ENCODE results near the gene TRMT11.

Gene TRMT11

DNA sequence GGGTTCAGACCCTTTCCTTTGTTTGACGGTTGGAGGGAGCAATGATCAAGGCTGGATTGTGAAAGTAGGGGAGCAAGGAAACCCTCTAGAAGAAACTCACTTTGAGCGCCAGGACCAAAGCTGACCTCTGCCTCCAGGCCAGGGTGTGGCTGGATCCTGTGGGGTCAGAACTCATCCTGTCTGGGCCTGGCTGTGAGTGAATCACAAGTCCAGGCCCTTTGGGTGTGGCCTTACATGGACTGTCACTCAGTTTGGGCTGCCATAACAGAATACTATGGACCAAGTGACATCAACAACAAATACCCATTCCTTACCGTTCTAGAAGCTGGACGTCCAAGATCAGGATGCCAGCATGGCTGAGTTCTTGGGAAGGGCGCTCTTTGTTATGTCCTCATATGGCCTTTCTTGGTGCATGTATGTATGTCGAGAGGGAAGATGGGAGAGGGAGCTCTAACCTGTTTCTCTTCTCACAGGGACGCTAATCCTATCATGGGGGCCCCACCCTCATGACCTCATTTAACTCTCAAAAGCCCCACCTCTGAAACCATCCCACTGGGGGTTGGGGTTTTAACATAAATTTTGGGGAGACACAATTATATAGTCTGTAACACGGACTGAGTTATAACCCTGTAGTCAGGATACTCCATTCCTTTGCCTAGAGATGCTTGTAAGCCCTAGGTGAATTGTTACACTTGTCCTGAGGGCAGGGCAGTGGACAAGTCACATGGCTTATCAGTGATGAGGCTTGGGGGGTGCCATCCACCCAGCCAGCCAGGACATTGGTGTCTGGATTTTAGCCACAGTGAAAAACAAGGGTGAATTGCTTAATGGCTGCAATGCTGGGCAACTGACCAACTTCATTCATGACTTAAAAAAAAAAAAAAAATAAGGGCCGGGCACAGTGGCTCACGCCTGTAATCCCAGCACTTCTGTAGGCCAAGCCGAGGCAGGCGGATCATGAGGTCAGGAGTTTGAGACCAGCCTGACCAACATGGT lies 80.0 kb downstream of the TRMT11 start:
- no peak for DNase-seq
- in situ Hi-C loops (cut with HindIII; ENCODE audit: low pct_ligation_motif_present, low sequenced_read_pairs) = no loop called here
- no peak overlapping the region for H3K27ac ChIP-seq
- H3K27me3 ChIP-seq (replicated peaks) = no peaks in the 10 kb centered on the region
- no peaks in the 10 kb centered on the region for H3K36me3 ChIP-seq (replicated peaks)
- no peak for TF ChIP-seq CTCF (IDR thresholded peaks at IDR 0.05; ENCODE audit: low read depth, low read length, missing control alignments)
- no peak overlapping the region for H3K4me3 ChIP-seq (ENCODE audit: low read depth, low read length)

DNA sequence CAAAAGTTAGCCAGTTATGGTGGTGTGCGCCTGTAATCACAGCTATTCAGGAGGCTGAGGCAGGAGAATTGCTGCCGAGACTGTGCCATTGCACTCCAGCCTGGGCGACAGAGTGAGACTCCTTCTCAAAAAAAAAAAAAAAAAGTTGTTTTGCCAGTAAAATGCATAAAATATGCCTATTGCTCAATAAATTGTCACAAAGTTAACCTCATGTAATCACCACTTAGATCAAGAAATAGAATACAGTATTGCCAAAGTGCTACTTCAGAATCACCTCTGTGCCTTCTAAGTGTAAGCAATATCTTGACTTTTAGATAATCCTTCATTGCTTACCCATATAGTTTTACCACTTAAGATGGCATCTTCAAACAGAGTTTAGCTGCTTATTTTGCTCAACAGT lies 80.7 kb downstream of the TRMT11 start:
- in situ Hi-C loops (cut with HindIII; ENCODE audit: low pct_ligation_motif_present, low sequenced_read_pairs) = no loop called here
- Histone ChIP-seq H3K4me3 (ENCODE audit: low read depth, low read length) (no peak overlapping the region), H3K27me3 (replicated peaks) (no peaks in the 10 kb centered on the region), H3K36me3 (replicated peaks) (no peaks in the 10 kb centered on the region), H3K27ac (no peak overlapping the region)
- TF ChIP-seq CTCF (IDR thresholded peaks at IDR 0.05; ENCODE audit: low read depth, low read length, missing control alignments) = no peak
- no peak for DNase-seq

- Histone ChIP-seq H3K27ac (no peak overlapping the region), H3K4me3 (ENCODE audit: low read depth, low read length) (no peak overlapping the region), H3K27me3 (replicated peaks) (no peaks in the 10 kb centered on the region), H3K36me3 (replicated peaks) (no peaks in the 10 kb centered on the region)
- no peak for DNase-seq
- in situ Hi-C loops (cut with HindIII; ENCODE audit: low pct_ligation_motif_present, low sequenced_read_pairs) = no loop called here
- no peak for TF ChIP-seq CTCF (IDR thresholded peaks at IDR 0.05; ENCODE audit: low read depth, low read length, missing control alignments)
Measured at GRCh38 chr6:126069449-126069848, 83.1 kb downstream of the TRMT11 start.

GRCh38 chr6:126071000-126071647 lies 84.8 kb downstream of the TRMT11 start:
- H3K27me3 ChIP-seq (replicated peaks) = no peaks in the 10 kb centered on the region
- no peak for DNase-seq
- no peak overlapping the region for H3K4me3 ChIP-seq (ENCODE audit: low read depth, low read length)
- no peak for TF ChIP-seq CTCF (IDR thresholded peaks at IDR 0.05; ENCODE audit: low read depth, low read length, missing control alignments)
- H3K36me3 ChIP-seq (replicated peaks) = no peaks in the 10 kb centered on the region
- H3K27ac ChIP-seq = no peak overlapping the region
- in situ Hi-C loops (cut with HindIII; ENCODE audit: low pct_ligation_motif_present, low sequenced_read_pairs) = no loop called here

DNA sequence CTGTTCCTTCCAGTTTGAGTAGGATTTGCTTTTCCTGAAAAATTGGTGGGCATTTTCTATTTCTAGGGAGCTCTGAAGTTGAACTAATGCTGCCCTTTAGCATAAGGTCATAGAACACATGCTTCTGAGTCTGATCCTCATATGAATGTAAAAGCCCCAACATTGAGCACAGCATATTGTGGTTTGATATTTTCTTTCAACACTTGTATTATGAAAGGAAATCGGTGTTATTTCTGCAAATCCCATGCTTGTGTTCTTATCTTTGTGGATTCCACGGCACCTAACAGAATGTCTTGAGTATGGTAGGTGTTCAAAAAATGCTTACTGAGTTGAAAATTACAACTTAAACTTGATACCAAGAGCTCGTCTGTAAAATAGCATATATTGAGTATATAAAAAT lies 85.8 kb downstream of the TRMT11 start:
- Histone ChIP-seq H3K36me3 (replicated peaks) (no peaks in the 10 kb centered on the region), H3K4me3 (ENCODE audit: low read depth, low read length) (no peak overlapping the region), H3K27ac (no peak overlapping the region), H3K27me3 (replicated peaks) (no peaks in the 10 kb centered on the region)
- DNase-seq = no peak
- in situ Hi-C loops (cut with HindIII; ENCODE audit: low pct_ligation_motif_present, low sequenced_read_pairs) = no loop called here
- no peak for TF ChIP-seq CTCF (IDR thresholded peaks at IDR 0.05; ENCODE audit: low read depth, low read length, missing control alignments)
